ENCODE data around the gene FRAS1. TPM values are rescaled to one million over a fixed set of nuclear protein-coding genes. Genes with fewer than 3 reads are reported as not detected.
A peak's percentile ranks its signal among the peaks of the same experiment; 100 is the strongest.

Gene FRAS1
- total RNA-seq, 1 donor from 2014 or later = 13.7 TPM

GRCh38 chr4:78225236-78225635 is 168.1 kb downstream of the FRAS1 start:
- no peaks in the 10 kb centered on the region for H3K36me3 ChIP-seq (ENCODE audit: control insufficient read depth, insufficient read depth, low read length)
- DNase-seq (ENCODE audit: low read depth) (no peak), FAIRE-seq (no peak)
- no peak overlapping the region for H3K4me3 ChIP-seq (ENCODE audit: low read depth, low read length)
- no peaks in the 10 kb centered on the region for H3K27me3 ChIP-seq (ENCODE audit: control insufficient read depth, insufficient read depth, low read length)
- TF ChIP-seq, protein P1, sequence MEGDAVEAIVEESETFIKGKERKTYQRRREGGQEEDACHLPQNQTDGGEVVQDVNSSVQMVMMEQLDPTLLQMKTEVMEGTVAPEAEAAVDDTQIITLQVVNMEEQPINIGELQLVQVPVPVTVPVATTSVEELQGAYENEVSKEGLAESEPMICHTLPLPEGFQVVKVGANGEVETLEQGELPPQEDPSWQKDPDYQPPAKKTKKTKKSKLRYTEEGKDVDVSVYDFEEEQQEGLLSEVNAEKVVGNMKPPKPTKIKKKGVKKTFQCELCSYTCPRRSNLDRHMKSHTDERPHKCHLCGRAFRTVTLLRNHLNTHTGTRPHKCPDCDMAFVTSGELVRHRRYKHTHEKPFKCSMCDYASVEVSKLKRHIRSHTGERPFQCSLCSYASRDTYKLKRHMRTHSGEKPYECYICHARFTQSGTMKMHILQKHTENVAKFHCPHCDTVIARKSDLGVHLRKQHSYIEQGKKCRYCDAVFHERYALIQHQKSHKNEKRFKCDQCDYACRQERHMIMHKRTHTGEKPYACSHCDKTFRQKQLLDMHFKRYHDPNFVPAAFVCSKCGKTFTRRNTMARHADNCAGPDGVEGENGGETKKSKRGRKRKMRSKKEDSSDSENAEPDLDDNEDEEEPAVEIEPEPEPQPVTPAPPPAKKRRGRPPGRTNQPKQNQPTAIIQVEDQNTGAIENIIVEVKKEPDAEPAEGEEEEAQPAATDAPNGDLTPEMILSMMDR (IDR thresholded peaks at IDR 0.05; ENCODE audit: insufficient read depth, low read length, severe bottlenecking) = no peak

- TF ChIP-seq, protein P1 (IDR thresholded peaks at IDR 0.05; ENCODE audit: insufficient read depth, low read length, severe bottlenecking) = no peak
- FAIRE-seq = no peak
Observed at GRCh38 chr4:78226279-78226678, 169.2 kb downstream of the FRAS1 start.

DNA sequence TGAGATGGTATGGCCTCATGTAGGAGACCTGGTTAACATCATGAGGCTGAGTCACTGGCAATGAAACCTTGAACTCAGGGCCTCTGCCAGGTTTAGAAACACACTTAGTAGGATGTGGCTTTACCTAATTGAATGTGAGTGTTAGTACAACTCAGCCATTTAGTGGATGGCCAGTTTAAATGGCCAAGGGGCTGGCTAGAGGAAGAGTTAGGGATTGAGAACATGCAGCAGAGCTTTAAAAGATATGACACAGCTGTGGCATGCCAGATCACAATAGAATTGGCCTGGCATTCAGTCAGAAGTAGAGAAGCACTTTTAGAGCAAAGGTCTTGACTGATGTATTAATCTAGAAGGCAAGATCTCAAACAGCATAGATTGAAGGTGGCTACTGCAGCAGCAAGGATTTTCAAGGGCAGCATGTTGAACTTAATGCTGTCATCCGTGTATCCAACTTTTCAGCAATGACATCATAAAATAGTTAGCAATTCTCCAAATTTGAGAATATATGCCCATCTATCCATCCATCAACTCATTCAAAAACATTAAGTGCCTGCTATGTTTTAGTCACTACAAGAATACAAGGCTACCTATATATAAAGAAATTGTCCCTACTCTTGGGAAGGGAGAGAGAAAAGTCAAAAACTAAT is 170.4 kb downstream of the FRAS1 start:
- TF ChIP-seq, protein P1 (IDR thresholded peaks at IDR 0.05; ENCODE audit: insufficient read depth, low read length, severe bottlenecking) = no peak
- Histone ChIP-seq H3K4me3 (ENCODE audit: low read depth, low read length) (no peak overlapping the region), H3K36me3 (ENCODE audit: control insufficient read depth, insufficient read depth, low read length) (no peaks in the 10 kb centered on the region), H3K27me3 (ENCODE audit: control insufficient read depth, insufficient read depth, low read length) (no peaks in the 10 kb centered on the region)
- DNase-seq (ENCODE audit: low read depth) (no peak), FAIRE-seq (no peak)

More at GRCh38 chr4:78226279-78226678, 169.2 kb downstream of the FRAS1 start:
- Histone ChIP-seq H3K4me3 (ENCODE audit: low read depth, low read length) (no peak overlapping the region), H3K36me3 (ENCODE audit: control insufficient read depth, insufficient read depth, low read length) (no peaks in the 10 kb centered on the region), H3K27me3 (ENCODE audit: control insufficient read depth, insufficient read depth, low read length) (no peaks in the 10 kb centered on the region)
- no peak for DNase-seq (ENCODE audit: low read depth)

GRCh38 chr4:78235800-78236199 is 178.7 kb downstream of the FRAS1 start:
- DNase-seq (ENCODE audit: low read depth) = peak; percentile 21
- H3K27me3 ChIP-seq (ENCODE audit: control insufficient read depth, insufficient read depth, low read length) = no peaks in the 10 kb centered on the region
- no peak for FAIRE-seq
- TF ChIP-seq, protein P1 (IDR thresholded peaks at IDR 0.05; ENCODE audit: insufficient read depth, low read length, severe bottlenecking) = no peak
- no peak overlapping the region for H3K4me3 ChIP-seq (ENCODE audit: low read depth, low read length)
- no peaks in the 10 kb centered on the region for H3K36me3 ChIP-seq (ENCODE audit: control insufficient read depth, insufficient read depth, low read length)

GRCh38 chr4:78237360-78237759 is 180.2 kb downstream of the FRAS1 start:
- FAIRE-seq (peak; percentile 18), DNase-seq (ENCODE audit: low read depth) (no peak)
- Histone ChIP-seq H3K27me3 (ENCODE audit: control insufficient read depth, insufficient read depth, low read length) (no peaks in the 10 kb centered on the region), H3K4me3 (ENCODE audit: low read depth, low read length) (no peak overlapping the region), H3K36me3 (ENCODE audit: control insufficient read depth, insufficient read depth, low read length) (no peaks in the 10 kb centered on the region)
- TF ChIP-seq, protein P1 (IDR thresholded peaks at IDR 0.05; ENCODE audit: insufficient read depth, low read length, severe bottlenecking) = no peak

DNA sequence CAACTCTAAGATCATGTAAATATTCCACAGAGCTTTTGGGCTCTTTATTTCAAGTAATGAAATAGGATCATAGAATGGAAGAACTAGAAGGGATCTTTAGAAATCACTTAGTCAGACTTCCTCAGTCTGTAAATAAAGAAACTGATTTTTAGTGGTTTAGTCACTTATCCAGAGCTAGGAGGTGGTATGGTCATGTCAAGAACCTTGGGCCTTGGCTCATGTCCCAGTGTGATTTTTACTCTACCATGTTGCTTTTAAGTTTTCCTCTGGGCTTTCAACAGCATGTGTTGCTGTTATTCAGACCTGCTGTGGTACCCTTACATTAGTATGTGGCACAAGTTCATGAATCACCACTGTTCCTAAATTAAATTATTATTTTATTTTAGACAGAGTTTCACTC is 184.9 kb downstream of the FRAS1 start:
- FAIRE-seq = no peak
- DNase-seq (ENCODE audit: low read depth) = peak; percentile 81
- no peaks in the 10 kb centered on the region for H3K36me3 ChIP-seq (ENCODE audit: control insufficient read depth, insufficient read depth, low read length)
- H3K4me3 ChIP-seq (ENCODE audit: low read depth, low read length) = no peak overlapping the region
- TF ChIP-seq, protein P1 (IDR thresholded peaks at IDR 0.05; ENCODE audit: insufficient read depth, low read length, severe bottlenecking) = no peak
- no peaks in the 10 kb centered on the region for H3K27me3 ChIP-seq (ENCODE audit: control insufficient read depth, insufficient read depth, low read length)
